ENCODE data around the gene ABCC9. TPM values are rescaled to one million over a fixed set of nuclear protein-coding genes. Genes with fewer than 3 reads are reported as not detected.

ABCC9 gene
- total RNA-seq, 4 donors from 2014 or later: 39.7 to 118 (median 78.4) TPM

DNA sequence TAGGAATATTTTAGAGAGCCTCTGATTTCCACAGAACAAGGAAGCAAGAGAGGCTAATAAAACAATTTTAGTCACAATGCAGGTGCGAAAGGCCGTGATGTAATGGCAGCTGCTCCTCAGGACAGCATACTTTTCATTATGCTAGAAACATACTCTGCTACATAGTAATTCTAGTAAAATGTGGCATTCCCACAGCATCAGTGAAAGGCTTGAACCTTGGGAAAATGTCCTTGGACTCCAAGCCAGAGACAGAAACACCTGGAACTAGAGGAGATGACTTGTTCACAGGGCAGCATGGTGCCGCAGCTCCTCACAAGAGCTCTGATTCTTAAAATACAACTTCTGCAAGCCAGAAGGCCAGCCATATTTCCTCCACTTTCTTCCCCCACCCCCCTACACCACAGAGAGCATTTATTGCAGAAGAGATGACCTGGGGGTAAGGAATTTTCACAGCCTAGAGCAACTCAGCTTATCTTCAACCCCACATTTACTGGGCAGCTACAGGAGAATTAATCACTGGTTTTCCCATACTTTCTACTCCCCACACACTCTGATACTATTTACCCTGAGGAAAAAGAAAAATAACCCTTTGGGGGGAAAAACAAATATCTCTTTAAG lies 15.8 kb downstream of the ABCC9 start:
- H3K27me3 ChIP-seq: no peaks in the 10 kb centered on the region

DNA sequence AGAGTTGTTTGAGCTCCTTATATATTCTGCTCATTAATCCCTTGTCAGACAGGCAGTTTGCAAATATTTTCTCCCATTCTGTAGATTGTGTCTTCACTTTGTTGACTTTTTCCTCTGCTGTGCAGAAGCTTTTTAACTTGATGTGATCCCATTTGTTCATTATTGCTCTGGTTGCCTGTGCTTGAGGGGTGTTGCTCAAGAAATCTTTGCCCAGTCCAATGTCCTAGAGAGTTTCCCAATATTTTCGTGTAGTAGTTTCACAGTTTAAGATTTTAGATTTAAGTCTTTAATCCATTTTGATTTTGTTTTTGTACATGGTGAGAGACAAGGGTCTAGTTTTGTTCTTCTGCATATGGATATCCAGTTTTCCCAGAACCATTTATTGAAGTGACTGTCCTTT lies 19.8 kb downstream of the ABCC9 start:
- Histone ChIP-seq H3K4me1 (no peaks in the 10 kb centered on the region), H3K36me3 (no peaks in the 10 kb centered on the region), H3K27ac (no peak overlapping the region), H3K9me3 (peaks cover 0 to 4% of the 10 kb centered on the region in 2 donors), H3K4me3 (no peak overlapping the region), H3K27me3 (no peaks in the 10 kb centered on the region)
- TF ChIP-seq, protein P1, sequence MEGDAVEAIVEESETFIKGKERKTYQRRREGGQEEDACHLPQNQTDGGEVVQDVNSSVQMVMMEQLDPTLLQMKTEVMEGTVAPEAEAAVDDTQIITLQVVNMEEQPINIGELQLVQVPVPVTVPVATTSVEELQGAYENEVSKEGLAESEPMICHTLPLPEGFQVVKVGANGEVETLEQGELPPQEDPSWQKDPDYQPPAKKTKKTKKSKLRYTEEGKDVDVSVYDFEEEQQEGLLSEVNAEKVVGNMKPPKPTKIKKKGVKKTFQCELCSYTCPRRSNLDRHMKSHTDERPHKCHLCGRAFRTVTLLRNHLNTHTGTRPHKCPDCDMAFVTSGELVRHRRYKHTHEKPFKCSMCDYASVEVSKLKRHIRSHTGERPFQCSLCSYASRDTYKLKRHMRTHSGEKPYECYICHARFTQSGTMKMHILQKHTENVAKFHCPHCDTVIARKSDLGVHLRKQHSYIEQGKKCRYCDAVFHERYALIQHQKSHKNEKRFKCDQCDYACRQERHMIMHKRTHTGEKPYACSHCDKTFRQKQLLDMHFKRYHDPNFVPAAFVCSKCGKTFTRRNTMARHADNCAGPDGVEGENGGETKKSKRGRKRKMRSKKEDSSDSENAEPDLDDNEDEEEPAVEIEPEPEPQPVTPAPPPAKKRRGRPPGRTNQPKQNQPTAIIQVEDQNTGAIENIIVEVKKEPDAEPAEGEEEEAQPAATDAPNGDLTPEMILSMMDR (IDR thresholded peaks at IDR 0.05): no peak
- TF ChIP-seq POLR2A (IDR thresholded peaks at IDR 0.05): no peak
- DNase-seq: no peak
- intact Hi-C loops (cut with DNase I; ENCODE audit: low total_unique reads): no loop called here

More for the DNA sequence above, 15.8 kb downstream of the ABCC9 start:
- Histone ChIP-seq H3K36me3 (no peaks in the 10 kb centered on the region), H3K4me3 (no peak overlapping the region), H3K4me1 (no peaks in the 10 kb centered on the region), H3K9me3 (peaks cover 0 to 4% of the 10 kb centered on the region in 2 donors), H3K27ac (no peak overlapping the region)
- TF ChIP-seq POLR2A (IDR thresholded peaks at IDR 0.05): no peak
- TF ChIP-seq, protein P1 (IDR thresholded peaks at IDR 0.05): no peak
- intact Hi-C loops (cut with DNase I; ENCODE audit: low total_unique reads): no loop called here
- no peak for DNase-seq

DNA sequence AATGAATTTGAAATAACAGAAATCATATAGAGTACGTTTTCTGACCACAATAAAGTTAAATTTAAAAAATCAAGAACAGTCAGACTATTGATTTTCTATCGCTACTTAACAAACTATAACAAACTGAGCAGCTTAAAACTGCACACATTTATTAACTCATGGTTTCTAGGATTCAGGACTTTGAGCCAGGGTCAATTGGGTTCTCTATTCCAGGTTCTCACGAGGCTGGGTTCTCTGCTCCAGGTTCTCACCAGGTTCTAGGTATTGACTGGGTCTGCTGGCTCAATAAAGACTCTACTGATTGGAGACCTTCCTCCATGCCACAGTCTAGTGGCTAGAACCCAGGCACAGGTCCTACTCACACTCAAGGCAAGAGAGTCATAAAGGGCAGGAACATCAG lies 22.8 kb downstream of the ABCC9 start:
- Histone ChIP-seq H3K4me1 (no peaks in the 10 kb centered on the region), H3K36me3 (no peaks in the 10 kb centered on the region), H3K27me3 (no peaks in the 10 kb centered on the region), H3K4me3 (no peak overlapping the region), H3K27ac (no peak overlapping the region), H3K9me3 (peaks cover 0 to 4% of the 10 kb centered on the region in 2 donors)
- TF ChIP-seq, protein P1 (IDR thresholded peaks at IDR 0.05): no peak
- TF ChIP-seq POLR2A (IDR thresholded peaks at IDR 0.05): no peak
- intact Hi-C loops (cut with DNase I; ENCODE audit: low total_unique reads): no loop called here
- DNase-seq: no peak

DNA sequence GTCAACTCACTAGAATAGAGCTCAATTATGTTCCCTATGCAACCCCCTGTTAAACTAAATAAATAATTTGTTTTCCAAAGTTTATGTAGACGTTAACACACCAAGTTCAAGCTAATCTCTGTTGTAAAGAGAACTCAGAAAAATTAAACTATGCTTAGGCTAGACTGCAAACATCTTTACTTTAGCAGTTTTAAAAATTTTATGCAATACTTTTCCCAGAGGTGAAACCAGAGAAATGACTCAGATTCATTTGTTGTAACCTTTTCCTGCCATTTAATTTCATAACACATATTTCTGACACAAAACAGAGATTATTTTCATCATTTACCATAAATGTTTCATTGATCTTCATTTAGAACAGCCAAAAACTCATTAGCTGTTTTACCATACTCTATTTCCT lies 27.4 kb downstream of the ABCC9 start:
- Histone ChIP-seq H3K27me3 (no peaks in the 10 kb centered on the region), H3K36me3 (no peaks in the 10 kb centered on the region), H3K4me3 (no peak overlapping the region), H3K9me3 (no peaks in the 10 kb centered on the region), H3K27ac (no peak overlapping the region), H3K4me1 (no peaks in the 10 kb centered on the region)
- no peak for DNase-seq
- TF ChIP-seq, protein P1 (IDR thresholded peaks at IDR 0.05): no peak
- no peak for TF ChIP-seq POLR2A (IDR thresholded peaks at IDR 0.05)
- intact Hi-C loops (cut with DNase I; ENCODE audit: low total_unique reads): no loop called here

DNA sequence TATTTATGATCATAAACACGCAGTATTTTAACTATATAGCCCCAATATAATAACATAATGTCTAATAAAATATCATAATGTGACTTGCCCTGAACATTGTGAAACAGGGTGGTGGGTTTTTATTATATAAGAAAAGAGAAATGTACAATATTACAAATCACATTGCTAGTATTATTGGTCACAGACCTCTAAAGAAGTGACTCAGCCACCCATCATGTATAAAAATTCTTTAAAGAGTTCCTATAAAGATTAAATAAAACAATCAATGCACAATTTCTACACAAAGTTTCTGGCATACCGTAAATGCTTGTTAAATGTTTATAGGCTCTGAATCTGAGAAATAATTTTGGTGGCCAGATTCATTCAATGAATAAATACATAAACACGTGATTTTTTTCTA lies 28.9 kb downstream of the ABCC9 start:
- DNase-seq: no peak
- no peak overlapping the region for H3K4me3 ChIP-seq
- no peak overlapping the region for H3K27ac ChIP-seq
- no peaks in the 10 kb centered on the region for H3K4me1 ChIP-seq
- no peaks in the 10 kb centered on the region for H3K36me3 ChIP-seq
- H3K27me3 ChIP-seq: no peaks in the 10 kb centered on the region
- TF ChIP-seq, protein P1 (IDR thresholded peaks at IDR 0.05): no peak
- TF ChIP-seq POLR2A (IDR thresholded peaks at IDR 0.05): no peak
- intact Hi-C loops (cut with DNase I; ENCODE audit: low total_unique reads): no loop called here
- no peaks in the 10 kb centered on the region for H3K9me3 ChIP-seq
